GM13977 (cell line): ENCODE measurements around the gene OCA2.

Source experiments
- DNase-seq: peaks from one replicate; pipeline ENCODE4 v3.0.0; 2012; ENCODE audit warnings: low spot score
- in situ Hi-C: fragments of 300-500 bp; cut with MboI; formaldehyde crosslinking; loops from one replicate; pipeline ENCODE4 v1.12.0; 2022; ENCODE audit warnings: low sequenced_read_pairs, low pct_unique_long_range_greater_than_20kb, mixed read lengths, inconsistent platforms; ENCODE audit not compliant: unreplicated experiment
- TF ChIP-seq, protein P1 (sequence below): IDR thresholded peaks from 2 replicates; pipeline ENCODE4 v1.5.1; 2012; ENCODE audit warnings: mild to moderate bottlenecking, control low read depth; ENCODE audit not compliant: insufficient read depth; ENCODE audit errors: extremely low read depth, missing control alignments

OCA2 gene

DNA sequence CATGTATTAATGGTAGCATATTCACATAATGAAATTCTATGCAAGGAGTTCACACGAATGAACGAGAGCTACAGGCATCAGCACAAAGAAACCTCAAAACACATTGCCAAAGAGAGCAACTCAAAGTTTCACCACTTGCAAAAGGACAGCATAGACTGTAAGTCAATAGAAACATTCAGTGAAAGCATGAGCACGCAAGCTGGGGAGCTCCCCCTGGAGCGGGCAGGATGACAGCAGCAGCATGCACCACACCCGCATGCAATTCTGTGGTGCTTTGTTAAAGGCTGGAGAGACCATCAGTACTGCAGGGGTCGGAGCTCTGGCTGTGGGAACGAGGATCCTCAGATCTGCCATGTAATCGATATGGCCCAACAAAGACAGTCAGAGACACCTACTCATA lies 18.7 kb downstream of the OCA2 start:
- TF ChIP-seq, protein P1, sequence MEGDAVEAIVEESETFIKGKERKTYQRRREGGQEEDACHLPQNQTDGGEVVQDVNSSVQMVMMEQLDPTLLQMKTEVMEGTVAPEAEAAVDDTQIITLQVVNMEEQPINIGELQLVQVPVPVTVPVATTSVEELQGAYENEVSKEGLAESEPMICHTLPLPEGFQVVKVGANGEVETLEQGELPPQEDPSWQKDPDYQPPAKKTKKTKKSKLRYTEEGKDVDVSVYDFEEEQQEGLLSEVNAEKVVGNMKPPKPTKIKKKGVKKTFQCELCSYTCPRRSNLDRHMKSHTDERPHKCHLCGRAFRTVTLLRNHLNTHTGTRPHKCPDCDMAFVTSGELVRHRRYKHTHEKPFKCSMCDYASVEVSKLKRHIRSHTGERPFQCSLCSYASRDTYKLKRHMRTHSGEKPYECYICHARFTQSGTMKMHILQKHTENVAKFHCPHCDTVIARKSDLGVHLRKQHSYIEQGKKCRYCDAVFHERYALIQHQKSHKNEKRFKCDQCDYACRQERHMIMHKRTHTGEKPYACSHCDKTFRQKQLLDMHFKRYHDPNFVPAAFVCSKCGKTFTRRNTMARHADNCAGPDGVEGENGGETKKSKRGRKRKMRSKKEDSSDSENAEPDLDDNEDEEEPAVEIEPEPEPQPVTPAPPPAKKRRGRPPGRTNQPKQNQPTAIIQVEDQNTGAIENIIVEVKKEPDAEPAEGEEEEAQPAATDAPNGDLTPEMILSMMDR, result no peak
- DNase-seq, result no peak
- in situ Hi-C loops, result no loop called here

DNA sequence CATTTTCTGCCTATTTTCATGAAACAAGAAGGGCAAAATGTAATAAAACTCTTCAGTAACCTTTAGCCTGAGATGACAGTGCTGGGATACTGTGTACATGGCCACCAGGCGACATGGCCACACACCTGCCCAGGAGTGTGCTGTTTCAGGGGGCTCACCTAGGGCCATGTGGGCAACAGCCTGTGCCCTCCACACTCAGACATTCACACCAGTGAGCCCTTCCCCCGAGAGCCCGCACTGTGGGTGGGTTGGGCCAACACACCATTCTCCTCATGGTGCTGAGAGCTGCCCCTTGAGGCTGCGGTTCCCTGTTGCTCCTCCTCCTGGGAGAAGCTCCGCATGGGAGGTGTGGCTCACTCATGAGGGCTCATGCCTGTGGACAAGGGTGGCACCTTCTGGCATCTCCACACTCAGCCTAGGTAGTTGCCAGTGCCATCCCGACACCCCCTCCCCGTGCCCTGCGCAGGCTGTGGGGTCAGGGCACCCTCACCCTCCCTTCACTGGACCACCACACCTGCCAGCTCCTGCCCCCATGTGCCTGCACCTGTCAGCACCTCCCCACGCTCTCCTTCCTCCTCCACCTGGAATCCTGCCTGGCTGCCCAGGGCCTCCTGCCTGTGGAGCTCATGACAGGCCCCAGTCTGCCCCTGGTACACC lies 19.7 kb downstream of the OCA2 start:
- DNase-seq, result no peak
- in situ Hi-C loops, result no loop called here
- TF ChIP-seq, protein P1, result no peak

DNA sequence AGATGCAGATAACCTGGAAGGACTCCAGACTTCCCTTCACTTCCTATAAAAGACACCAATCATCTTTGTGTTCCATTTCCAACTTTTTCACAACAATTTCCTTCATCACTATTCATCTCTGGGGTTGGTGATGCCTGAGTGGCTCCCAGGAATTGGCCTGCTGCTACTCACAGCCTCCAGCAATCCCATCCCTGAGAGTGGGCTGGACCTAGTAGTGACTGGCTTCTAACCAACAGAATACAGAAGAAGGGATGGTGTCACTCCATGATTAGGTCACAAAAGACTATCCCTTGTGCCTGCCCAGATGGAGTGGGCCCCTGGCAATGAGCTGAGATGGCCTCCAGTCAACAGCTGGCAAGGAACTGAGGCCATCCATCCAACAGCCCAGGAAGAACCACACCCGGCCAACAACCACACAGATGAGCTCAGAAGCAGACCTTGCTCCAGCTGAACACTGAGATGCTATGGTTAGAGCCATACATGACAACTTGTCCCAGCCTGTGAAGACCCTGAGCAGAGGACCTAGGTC lies 20.9 kb downstream of the OCA2 start:
- TF ChIP-seq, protein P1, result no peak
- DNase-seq, result no peak
- in situ Hi-C loops, result no loop called here

DNA sequence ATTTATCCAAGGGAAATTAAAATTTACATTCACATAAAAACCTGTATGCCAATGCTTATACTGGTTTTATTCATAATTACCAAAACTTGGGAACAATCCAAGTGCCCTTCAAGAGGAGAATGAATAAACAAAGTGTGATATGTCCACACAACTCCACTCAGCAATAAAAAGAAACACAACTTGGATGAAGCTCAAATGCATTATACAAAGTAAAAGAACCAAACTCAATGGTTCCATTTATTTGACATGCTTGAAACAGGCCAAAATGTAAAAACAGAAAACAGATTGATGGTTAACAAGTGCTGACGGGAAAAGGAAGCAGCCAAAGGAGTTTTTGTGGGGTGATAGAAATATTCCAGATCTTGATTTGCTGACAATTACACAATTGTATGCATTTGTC lies 23.5 kb downstream of the OCA2 start:
- in situ Hi-C loops, result no loop called here
- no peak for DNase-seq
- TF ChIP-seq, protein P1, result no peak

DNA sequence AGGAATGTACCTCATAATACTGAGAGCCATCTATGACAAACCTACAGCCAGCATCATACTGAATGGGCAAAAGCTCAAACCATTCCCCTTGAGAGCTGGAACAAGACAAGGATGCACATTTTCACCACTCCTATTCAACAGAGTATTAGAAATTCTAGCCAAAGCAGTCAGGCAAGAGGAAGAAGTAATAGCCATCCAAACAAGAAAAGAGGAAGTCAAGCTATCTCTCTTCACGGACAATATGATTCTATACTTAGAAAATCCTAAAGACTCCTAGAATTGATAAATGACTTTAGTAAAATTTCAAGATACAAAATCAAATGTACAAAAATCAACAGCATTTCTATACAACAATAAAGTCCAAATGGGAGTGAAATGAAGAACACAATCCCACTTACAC lies 30.2 kb downstream of the OCA2 start:
- in situ Hi-C loops, result no loop called here

DNA sequence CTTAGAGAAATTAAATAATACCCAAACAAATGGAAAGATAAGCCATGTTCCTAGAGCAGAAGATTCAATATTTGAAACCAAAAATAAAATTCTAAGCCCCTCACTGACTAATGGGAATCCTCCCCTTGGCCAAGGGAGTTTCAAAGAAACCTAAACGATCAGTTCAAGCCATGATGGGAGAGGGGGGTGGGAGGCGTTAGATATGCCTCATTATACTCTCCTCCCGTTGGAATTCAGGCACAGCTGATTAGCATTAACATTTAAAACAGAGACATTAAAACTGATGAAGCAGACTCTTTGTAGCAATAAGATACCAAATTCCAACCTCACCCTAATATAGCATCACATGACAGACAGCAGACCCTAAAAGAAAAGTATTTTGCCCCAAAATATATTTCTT lies 32.9 kb downstream of the OCA2 start:
- DNase-seq, result no peak
- in situ Hi-C loops, result no loop called here
- TF ChIP-seq, protein P1, result no peak

More for the DNA sequence above, 30.2 kb downstream of the OCA2 start:
- TF ChIP-seq, protein P1, result no peak
- no peak for DNase-seq
